Hematopoietic multipotent progenitor cell treated with erythropoietin and hydrocortisone succinate and interleukin-3 and kit ligand, for 4 days (in vitro differentiated cells): Measurements from ENCODE around the gene AKAP8L.
"Not testable (repeated sequence)": the region's sequence is repeated elsewhere in the genome, so short reads cannot be mapped to it uniquely, and the experiment has no call there.

Source experiments
- DNase-seq: peaks from one replicate; pipeline ENCODE4 v3.0.0-alpha.2; 2015

AKAP8L gene

GRCh38 chr19:15340086-15340485 lies 78.7 kb downstream of the AKAP8L start:
- DNase-seq, result no peak

GRCh38 chr19:15337202-15337601 lies 81.6 kb downstream of the AKAP8L start:
- DNase-seq, result no peak

- not testable (repeated sequence) for DNase-seq
These were observed 82.8 kb downstream of the AKAP8L start for GRCh38 chr19:15335992-15336391.

GRCh38 chr19:15332311-15332996 lies 86.3 kb downstream of the AKAP8L start, which contains the start of gene BRD4:
BRD4 (minus strand) TSS chr19:15332539; CDS start chr19:15273099, 59,440 bp downstream.
- peak; percentile 80 for DNase-seq

GRCh38 chr19:15331419-15332310 lies 87.1 kb downstream of the AKAP8L start:
- DNase-seq, result peak; percentile 78

- DNase-seq, result peak; percentile 28
These were observed 87.9 kb downstream of the AKAP8L start for GRCh38 chr19:15330801-15331418.
